ENCODE measurements around the gene VSIR. TPM values are rescaled to one million over a fixed set of nuclear protein-coding genes. Genes with fewer than 3 reads are reported as not detected.

The VSIR gene
- total RNA-seq, 1 experiment from 2014 or later, result 28.8 TPM

- DNase-seq (ENCODE audit: low spot score), result no peak
Measured at GRCh38 chr10:71782221-71782916, 9.0 kb upstream of the VSIR start.

- no peak for DNase-seq (ENCODE audit: low spot score)
Measured at GRCh38 chr10:71780719-71781118, 7.4 kb upstream of the VSIR start.

GRCh38 chr10:71780156-71780555 lies 6.8 kb upstream of the VSIR start:
- DNase-seq (ENCODE audit: low spot score), result no peak

GRCh38 chr10:71779641-71780040 lies 6.3 kb upstream of the VSIR start:
- no peak for DNase-seq (ENCODE audit: low spot score)

GRCh38 chr10:71778071-71778825 lies 4.9 kb upstream of the VSIR start:
- DNase-seq (ENCODE audit: low spot score), result no peak

- no peak for DNase-seq (ENCODE audit: low spot score)
Measured at GRCh38 chr10:71777213-71777985, 4.1 kb upstream of the VSIR start.

GRCh38 chr10:71776481-71776925 lies 3.2 kb upstream of the VSIR start:
- no peak for DNase-seq (ENCODE audit: low spot score)

GRCh38 chr10:71774916-71775702 lies 1.8 kb upstream of the VSIR start:
- DNase-seq (ENCODE audit: low spot score), result no peak

GRCh38 chr10:71772832-71773220 lies 494 bp downstream of the VSIR start:
- peak; percentile 22 for DNase-seq (ENCODE audit: low spot score)

- DNase-seq (ENCODE audit: low spot score), result peak; percentile 61
Measured at GRCh38 chr10:71771821-71772617, 1.3 kb downstream of the VSIR start.

GRCh38 chr10:71771204-71771603 lies 2.1 kb downstream of the VSIR start:
- no peak for DNase-seq (ENCODE audit: low spot score)

GRCh38 chr10:71770789-71771188 lies 2.5 kb downstream of the VSIR start:
- no peak for DNase-seq (ENCODE audit: low spot score)

GRCh38 chr10:71770255-71770654 lies 3.1 kb downstream of the VSIR start:
- no peak for DNase-seq (ENCODE audit: low spot score)

- no peak for DNase-seq (ENCODE audit: low spot score)
Measured at GRCh38 chr10:71769279-71769823, 4.0 kb downstream of the VSIR start.

GRCh38 chr10:71767420-71768035 lies 5.8 kb downstream of the VSIR start:
- DNase-seq (ENCODE audit: low spot score), result peak; percentile 70

GRCh38 chr10:71766717-71767419 lies 6.5 kb downstream of the VSIR start:
- peak; percentile 96 for DNase-seq (ENCODE audit: low spot score)

- DNase-seq (ENCODE audit: low spot score), result no peak
Measured at GRCh38 chr10:71765906-71766716, 7.2 kb downstream of the VSIR start.

GRCh38 chr10:71765176-71765904 lies 8.0 kb downstream of the VSIR start:
- DNase-seq (ENCODE audit: low spot score), result no peak
